HCT116 (cell line): ENCODE data around the gene MS4A4A. TPM values are rescaled to one million over a fixed set of nuclear protein-coding genes. Genes with fewer than 3 reads are reported as not detected.

Source experiments
- ATAC-seq: fragments of 200-7000 bp; cut with Tn5 transposase; 2 replicates; pipeline ENCODE4 v1.9.1; 2020; ENCODE audit warnings: mild to moderate bottlenecking, moderate library complexity
- BruUV-seq: library from RNA; stranded (reverse); fragments of 400-500 nt; replicated peaks from 2 replicates; lab custom pipeline; 2021; lab: Mats Ljungman, UMichigan
- CTCF ChIA-PET: fragments of 300-600 bp; sonication (Branson Sonifier 250); formaldehyde crosslinking; loops from one replicate; lab custom pipeline; 2021; ENCODE audit warnings: antibody characterized with exemption; lab: Charles Lee
- POLR2A ChIA-PET: fragments of 300-600, 350-600 bp; sonication (Branson Sonifier 250); formaldehyde crosslinking; loops from one replicate; lab custom pipeline; 2021; ENCODE audit warnings: antibody characterized with exemption; lab: Charles Lee
- RAD21 ChIA-PET, 2 experiments: fragments of 300-600 bp; sonication (Branson Sonifier 250); formaldehyde crosslinking; loops; one replicate each; lab custom pipeline; 2023; ENCODE audit warnings: low total read pairs in 2 of 2; ENCODE audit not compliant: uncharacterized antibody in 2 of 2, unreplicated experiment in 2 of 2, low non-redundant PET in 1 of 2; lab: Charles Lee
- DNase-seq: peaks from one replicate; pipeline ENCODE4 v3.0.0-alpha.2; 2010; ENCODE audit warnings: low read depth, low spot score
- H2AFZ ChIP-seq: fragments of 200-600 bp; shearing (Covaris generic), sonication (generic); 2 replicates; pipeline ENCODE4 v1.6.1; 2017; ENCODE audit warnings: low read depth, mixed run types, mixed read lengths, antibody characterized with exemption, low read length; ENCODE audit not compliant: poor library complexity, severe bottlenecking
- H3K27ac ChIP-seq: 2 replicates; pipeline ENCODE4 v1.5.1; 2012; ENCODE audit warnings: low read depth, low read length
- H3K27me3 ChIP-seq: fragments of 200-600 bp; sonication (generic); 2 replicates; pipeline ENCODE4 v1.6.1; 2016; ENCODE audit warnings: mixed run types, low read length, mixed read lengths; ENCODE audit not compliant: insufficient read depth
- H3K36me3 ChIP-seq, 2 experiments: fragments of 200-500 bp in 1 of 2; fragments of 200-600 bp in 1 of 2; sonication (Bioruptor generic) in 1 of 2; sonication (generic) in 1 of 2; 2 replicates each; pipeline versions ENCODE4 v1.5.1 to v1.6.1; 2014 to 2016; ENCODE audit warnings: low read length in 2 of 2, inconsistent platforms in 1 of 2, mixed read lengths in 1 of 2, mixed run types in 1 of 2; ENCODE audit not compliant: insufficient read depth in 2 of 2, control insufficient read depth in 1 of 2
- H3K4me1 ChIP-seq, 2 experiments: fragments of 200-600 bp in 1 of 2; sonication (generic) in 1 of 2; 2 replicates each; pipeline versions ENCODE4 v1.5.1 to v1.6.1; 2012 to 2017; ENCODE audit warnings: low read length in 2 of 2, inconsistent platforms in 1 of 2, mild to moderate bottlenecking in 1 of 2, mixed read lengths in 1 of 2, mixed run types in 1 of 2, moderate library complexity in 1 of 2; ENCODE audit not compliant: insufficient read depth in 2 of 2, control insufficient read depth in 1 of 2
- H3K4me2 ChIP-seq: fragments of 200-600 bp; sonication (generic); 2 replicates; pipeline ENCODE4 v1.6.1; 2017; ENCODE audit warnings: mixed run types, low read length, mixed read lengths
- H3K4me3 ChIP-seq, 2 experiments: fragments of 200-600 bp in 1 of 2; sonication (generic) in 1 of 2; replicated peaks in 1 of 2; 2 replicates each; pipeline ENCODE4 v1.5.1; 2011 to 2016; ENCODE audit warnings: low read length in 2 of 2, control low read depth in 1 of 2, low read depth in 1 of 2, mild to moderate bottlenecking in 1 of 2, mixed read lengths in 1 of 2, mixed run types in 1 of 2
- H3K79me2 ChIP-seq: fragments of 200-600 bp; sonication (generic); 2 replicates; pipeline ENCODE4 v1.6.1; 2017; ENCODE audit warnings: mild to moderate bottlenecking, mixed run types, low read length, moderate library complexity, mixed read lengths; ENCODE audit not compliant: insufficient read depth
- H3K9ac ChIP-seq: fragments of 200-600 bp; sonication (generic); 2 replicates; pipeline ENCODE4 v1.6.1; 2016; ENCODE audit warnings: low read length, mixed read lengths
- H3K9me2 ChIP-seq: fragments of 200-600 bp; sonication (generic), shearing (Covaris generic); 2 replicates; pipeline ENCODE4 v1.6.1; 2017; ENCODE audit warnings: mixed run types, mild to moderate bottlenecking, moderate library complexity; ENCODE audit not compliant: insufficient read depth
- H3K9me3 ChIP-seq, 2 experiments: fragments of 200-500 bp in 1 of 2; fragments of 200-600 bp in 1 of 2; sonication (Bioruptor generic) in 1 of 2; sonication (generic) in 1 of 2; 2 replicates each; pipeline ENCODE4 v1.6.1; 2014 to 2017; ENCODE audit warnings: low read length in 2 of 2, mixed read lengths in 2 of 2, inconsistent platforms in 1 of 2, low read depth in 1 of 2, mild to moderate bottlenecking in 1 of 2, mixed run types in 1 of 2, moderate library complexity in 1 of 2; ENCODE audit not compliant: control insufficient read depth in 1 of 2, insufficient read depth in 1 of 2
- H4K20me1 ChIP-seq: fragments of 200-600 bp; sonication (generic), shearing (Covaris generic); 2 replicates; pipeline ENCODE4 v1.6.1; 2017; ENCODE audit warnings: mixed run types, mild to moderate bottlenecking, moderate library complexity; ENCODE audit not compliant: insufficient read depth
- CBX3 ChIP-seq: IDR thresholded peaks from 2 replicates; pipeline ENCODE4 v1.6.1; 2012; ENCODE audit warnings: low read depth
- CTCF ChIP-seq, 3 experiments: fragments of 200-600 bp in 1 of 3; sonication (generic) in 1 of 3; IDR thresholded peaks in 2 of 3; conservative IDR thresholded peaks in 1 of 3; 2 replicates each; pipeline ENCODE4 v1.5.1; 2012 to 2017; ENCODE audit warnings: low read depth in 2 of 3, low read length in 2 of 3, antibody characterized with exemption in 1 of 3, borderline replicate concordance in 1 of 3, control low read depth in 1 of 3, mild to moderate bottlenecking in 1 of 3, mixed read lengths in 1 of 3, mixed run types in 1 of 3, moderate library complexity in 1 of 3; ENCODE audit not compliant: insufficient read depth in 1 of 3
- EGR1 ChIP-seq: IDR thresholded peaks from 2 replicates; pipeline ENCODE4 v1.6.1; 2012; ENCODE audit warnings: low read depth
- EZH2phosphoT487 ChIP-seq: fragments of 200-600 bp; IDR thresholded peaks from 2 replicates; pipeline ENCODE4 v1.6.1; 2018; ENCODE audit warnings: antibody characterized with exemption, borderline replicate concordance
- POLR2A ChIP-seq: IDR thresholded peaks from 2 replicates; pipeline ENCODE4 v1.7.0; 2011; ENCODE audit warnings: borderline replicate concordance; ENCODE audit not compliant: insufficient read depth, insufficient read length; ENCODE audit errors: extremely low read depth
- SRF ChIP-seq: IDR thresholded peaks from 2 replicates; pipeline ENCODE4 v1.6.1; 2012; ENCODE audit warnings: low read depth
- TCF7L2 ChIP-seq: IDR thresholded peaks from 2 replicates; pipeline ENCODE4 v1.7.0; 2011; ENCODE audit warnings: borderline replicate concordance, inconsistent platforms; ENCODE audit not compliant: insufficient read depth, insufficient read length; ENCODE audit errors: extremely low read depth
- ZFX ChIP-seq: fragments of 450-650 bp; IDR thresholded peaks from 2 replicates; pipeline ENCODE4 v1.6.1; 2017
- ZNF274 ChIP-seq: fragments of 200-500 bp; sonication (Bioruptor generic); IDR thresholded peaks from 2 replicates; pipeline ENCODE4 v1.6.1; 2014; ENCODE audit warnings: mild to moderate bottlenecking, low read depth, low read length, inconsistent platforms
- intact Hi-C: fragments of 100-400 bp; cut with micrococcal nuclease; formaldehyde crosslinking; loops from 2 replicates; pipeline ENCODE4 v1.10.0; 2022
- total RNA-seq: library from RNA; stranded (reverse); gene quantifications from one replicate; pipeline ENCODE4 v1.2.1, GENCODE V29; 2021; ENCODE audit not compliant: unreplicated experiment

Gene MS4A4A
- total RNA-seq, 1 experiment from 2014 or later: 0.22 TPM

DNA sequence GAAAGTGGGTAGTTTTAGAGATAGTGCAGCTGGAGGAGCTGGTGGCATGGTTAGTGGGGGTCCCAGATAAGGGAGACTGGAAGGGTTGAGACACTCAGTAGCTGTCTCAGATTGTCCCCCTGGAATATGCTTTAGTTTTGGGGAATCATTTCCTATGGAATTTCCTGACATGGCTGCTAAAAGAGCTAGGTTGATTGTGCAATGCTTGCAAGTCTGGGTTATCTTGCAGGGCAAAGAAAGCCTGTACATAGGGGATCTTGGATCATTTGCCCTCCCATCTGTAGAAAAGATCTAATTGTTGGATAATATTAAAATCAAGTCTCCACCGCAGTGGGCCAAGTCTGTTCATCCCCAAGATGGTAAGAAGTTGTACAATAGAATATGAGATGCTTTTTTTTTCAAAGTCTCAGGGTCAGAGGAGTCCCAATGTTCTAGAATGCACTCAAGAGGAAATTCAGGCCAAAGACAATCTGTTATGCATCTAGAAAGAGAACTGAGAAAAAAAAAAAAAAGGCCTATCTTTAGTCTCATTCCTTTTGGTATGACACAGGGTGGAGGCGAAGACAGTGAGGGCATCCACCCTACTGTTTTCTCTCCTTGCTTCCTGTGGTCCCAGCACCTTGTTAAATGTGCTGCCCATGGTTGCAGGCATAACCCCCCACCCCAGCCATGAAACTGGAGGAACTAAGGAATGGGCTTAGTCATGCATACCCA is 66.8 kb downstream of the MS4A4A start (continued):
- TF ChIP-seq ZNF274 (no peak), SRF (no peak), POLR2A (no peak), CBX3 (no peak), EGR1 (no peak), ZFX (no peak), TCF7L2 (no peak)

DNA sequence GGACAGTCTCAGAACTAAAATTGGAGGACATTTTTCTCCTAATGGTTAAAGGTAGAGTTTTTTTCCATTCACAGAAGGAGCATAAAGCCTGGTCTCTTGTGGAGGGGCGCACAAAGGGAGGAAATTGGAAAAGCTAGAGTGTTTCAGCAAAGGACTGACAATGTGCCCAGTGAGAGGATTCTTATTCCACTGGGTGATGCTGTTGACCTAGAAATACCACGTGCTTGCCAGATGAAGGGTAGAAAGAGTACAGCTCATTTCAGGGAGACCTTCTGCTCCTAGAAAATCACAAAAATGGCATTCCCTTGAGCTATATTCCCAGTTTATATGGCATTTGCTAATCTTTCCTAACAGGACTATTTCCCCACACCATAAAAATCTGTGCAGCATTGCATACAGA is 67.7 kb downstream of the MS4A4A start:
- H3K4me2 ChIP-seq: no peak overlapping the region
- no TSS peak for BruUV-seq
- TF ChIP-seq EZH2phosphoT487 (no peak), CTCF (IDR thresholded peaks at IDR 0.05 in 2 of 3, conservative IDR thresholded peaks at IDR 0.05 in 1 of 3; ENCODE audit: borderline replicate concordance in 1 of 3, insufficient read depth in 1 of 3, low read depth in 2 of 3, low read length in 2 of 3) (0 out of 6 replicates have a peak, but pooled peaks of 1 of the 3 experiments have one; percentile 13)
- H3K9ac ChIP-seq: no peak overlapping the region
- no peaks in the 10 kb centered on the region for H4K20me1 ChIP-seq
- no peaks in the 10 kb centered on the region for H3K9me2 ChIP-seq
- no peaks in the 10 kb centered on the region for H3K9me3 ChIP-seq
- DNase-seq (no peak), ATAC-seq (no peak)
- H3K4me3 ChIP-seq: no peak overlapping the region
- H3K27me3 ChIP-seq: no peaks in the 10 kb centered on the region; the same call in 1 of the 2 replicates
- no peak overlapping the region for H3K27ac ChIP-seq
- ChIA-PET CTCF (interaction anchor here (1.1 to 1.2 kb wide), 2 partner anchors 15 to 415 kb away, joined by 3 to 5 read pairs; no protein-coding TSS in a partner anchor), POLR2A (no interaction called here), RAD21 (interaction anchor here in 1 of 2 experiments (0.6 kb wide), 1 partner anchor 137 kb away, joined by 4 read pairs; no protein-coding TSS in a partner anchor)
- H3K79me2 ChIP-seq: no peaks in the 10 kb centered on the region
- intact Hi-C loops: no loop called here
- no peak overlapping the region for H2AFZ ChIP-seq
- H3K36me3 ChIP-seq: no peaks in the 10 kb centered on the region
- H3K4me1 ChIP-seq: no peaks in the 10 kb centered on the region
